Activated CD4-positive, alpha-beta T cell treated with anti-CD3 and anti-CD28 coated beads, Interleukin-10, Interleukin-2, amounts not matched to agents 100 ng/mL and 50 ng/mL, durations not matched to agents 16 hours and 8 hours (primary cell): Measurements from ENCODE around the gene C1orf35.

ENCODE experiments used
- DNase-seq: peaks from one replicate; pipeline ENCODE4 v3.0.0-alpha.2; 2020

C1orf35 gene

GRCh38 chr1:228093050-228093906, 9.8 kb downstream of the C1orf35 start:
- no peak for DNase-seq

- DNase-seq = no peak
Measured at GRCh38 chr1:228092342-228093049, 10.6 kb downstream of the C1orf35 start.

- DNase-seq = no peak
Measured at GRCh38 chr1:228091084-228091483, 12.0 kb downstream of the C1orf35 start.

GRCh38 chr1:228090613-228091081, 12.5 kb downstream of the C1orf35 start:
- DNase-seq = no peak

GRCh38 chr1:228089519-228090380, 13.4 kb downstream of the C1orf35 start:
- no peak for DNase-seq

GRCh38 chr1:228088586-228089498, 14.3 kb downstream of the C1orf35 start:
- DNase-seq = no peak

- peak; percentile 42 for DNase-seq
Measured at GRCh38 chr1:228087771-228088251, 15.3 kb downstream of the C1orf35 start.

GRCh38 chr1:228085287-228085951, 17.7 kb downstream of the C1orf35 start:
- no peak for DNase-seq

GRCh38 chr1:228084797-228085196, 18.3 kb downstream of the C1orf35 start:
- DNase-seq = no peak

- peak; percentile 73 for DNase-seq
Measured at GRCh38 chr1:228084325-228084724, 18.8 kb downstream of the C1orf35 start.

- DNase-seq = no peak
Measured at GRCh38 chr1:228083871-228084278, 19.2 kb downstream of the C1orf35 start.

- peak; percentile 31 for DNase-seq
Measured at GRCh38 chr1:228082918-228083870, 19.9 kb downstream of the C1orf35 start.

- DNase-seq = peak; percentile 96
Measured at GRCh38 chr1:228082214-228082917, 20.8 kb downstream of the C1orf35 start, which contains the start of gene ARF1. Gene ARF1 (plus strand): TSS chr1:228082708. CDS start chr1:228097115, 14,407 bp downstream.

GRCh38 chr1:228081578-228082213, 21.4 kb downstream of the C1orf35 start:
- DNase-seq = peak; percentile 25

- DNase-seq = no peak
Measured at GRCh38 chr1:228081144-228081543, 22.0 kb downstream of the C1orf35 start.

GRCh38 chr1:228079601-228080263, 23.4 kb downstream of the C1orf35 start:
- no peak for DNase-seq

- DNase-seq = no peak
Measured at GRCh38 chr1:228079013-228079412, 24.1 kb downstream of the C1orf35 start.
